ENCODE measurements around the gene SLC29A2. TPM values are rescaled to one million over a fixed set of nuclear protein-coding genes. Genes with fewer than 3 reads are reported as not detected.

Gene SLC29A2
- total RNA-seq, 1 experiment from 2014 or later: 25.5 TPM

GRCh38 chr11:66314561-66315497, 56.7 kb downstream of the SLC29A2 start:
- no peaks in the 10 kb centered on the region for H3F3A ChIP-seq (ENCODE audit: low read length, unreplicated experiment)
- no peak overlapping the region for H2AFZ ChIP-seq (ENCODE audit: low read length)
- H3K9ac ChIP-seq (ENCODE audit: low read length): no peak overlapping the region
- no peak overlapping the region for H3K4me3 ChIP-seq (ENCODE audit: low read length)
- no peaks in the 10 kb centered on the region for H3K27me3 ChIP-seq (ENCODE audit: low read length)
- CTCF ChIA-PET: interaction anchor here (0.6 kb wide), 1 partner anchor 152 kb away, joined by 4 read pairs; no protein-coding TSS in a partner anchor
- no TSS peak for BruUV-seq (replicated peaks)
- H3K9me2 ChIP-seq (replicated peaks; ENCODE audit: low read length): no peaks in the 10 kb centered on the region
- H3K9me3 ChIP-seq (ENCODE audit: low read length): no peaks in the 10 kb centered on the region
- peaks cover 5% of the 10 kb centered on the region for H3K4me1 ChIP-seq (ENCODE audit: insufficient read depth, low read length)
- ATAC-seq: no peak
- no peak overlapping the region for H3K27ac ChIP-seq (ENCODE audit: low read length)
- H3K36me3 ChIP-seq (ENCODE audit: low read depth, low read length): no peaks in the 10 kb centered on the region
- intact Hi-C loops (cut with micrococcal nuclease): no loop called here
- DNase-seq: no peak
- POLR2A ChIA-PET (ENCODE audit: unreplicated experiment): no interaction called here
- no peak overlapping the region for H3K4me2 ChIP-seq (ENCODE audit: low read length)
- no peaks in the 10 kb centered on the region for H3K79me2 ChIP-seq (ENCODE audit: low read length)
- TF ChIP-seq EZH2 (IDR thresholded peaks at IDR 0.05; ENCODE audit: low read length, unreplicated experiment): no peak
- TF ChIP-seq CTCF (conservative IDR thresholded peaks at IDR 0.05; ENCODE audit: low read depth, low read length): no peak
- no peak for TF ChIP-seq EZH2phosphoT487 (IDR thresholded peaks at IDR 0.05; ENCODE audit: borderline replicate concordance, low read length)
- H4K20me1 ChIP-seq (ENCODE audit: low read length): no peaks in the 10 kb centered on the region

GRCh38 chr11:66314186-66314501, 57.4 kb downstream of the SLC29A2 start:
- ChIA-PET POLR2A (ENCODE audit: unreplicated experiment) (no interaction called here), CTCF (interaction anchor here (0.6 kb wide), 1 partner anchor 152 kb away, joined by 4 read pairs; no protein-coding TSS in a partner anchor)
- Histone ChIP-seq H3F3A (ENCODE audit: low read length, unreplicated experiment) (no peaks in the 10 kb centered on the region), H3K9me3 (ENCODE audit: low read length) (no peaks in the 10 kb centered on the region), H3K9me2 (replicated peaks; ENCODE audit: low read length) (no peaks in the 10 kb centered on the region), H3K4me2 (ENCODE audit: low read length) (no peak overlapping the region), H3K9ac (ENCODE audit: low read length) (no peak overlapping the region), H3K4me3 (ENCODE audit: low read length) (no peak overlapping the region), H3K36me3 (ENCODE audit: low read depth, low read length) (no peaks in the 10 kb centered on the region), H3K27me3 (ENCODE audit: low read length) (no peaks in the 10 kb centered on the region), H3K27ac (ENCODE audit: low read length) (no peak overlapping the region), H2AFZ (ENCODE audit: low read length) (no peak overlapping the region), H3K79me2 (ENCODE audit: low read length) (no peaks in the 10 kb centered on the region), H3K4me1 (ENCODE audit: insufficient read depth, low read length) (peaks cover 5% of the 10 kb centered on the region), H4K20me1 (ENCODE audit: low read length) (no peaks in the 10 kb centered on the region)
- BruUV-seq (replicated peaks): no TSS peak
- ATAC-seq (no peak), DNase-seq (no peak)
- intact Hi-C loops (cut with micrococcal nuclease): no loop called here
- TF ChIP-seq EZH2 (IDR thresholded peaks at IDR 0.05; ENCODE audit: low read length, unreplicated experiment) (no peak), EZH2phosphoT487 (IDR thresholded peaks at IDR 0.05; ENCODE audit: borderline replicate concordance, low read length) (no peak)

GRCh38 chr11:66313321-66314185, 58.0 kb downstream of the SLC29A2 start:
- Histone ChIP-seq H2AFZ (ENCODE audit: low read length) (peak overlapping the region; percentile 84), H3K4me2 (ENCODE audit: low read length) (peak overlapping the region; percentile 87), H4K20me1 (ENCODE audit: low read length) (no peaks in the 10 kb centered on the region), H3K9me2 (replicated peaks; ENCODE audit: low read length) (no peaks in the 10 kb centered on the region), H3F3A (ENCODE audit: low read length, unreplicated experiment) (no peaks in the 10 kb centered on the region), H3K27me3 (ENCODE audit: low read length) (no peaks in the 10 kb centered on the region), H3K4me1 (ENCODE audit: insufficient read depth, low read length) (peaks cover 5% of the 10 kb centered on the region), H3K27ac (ENCODE audit: low read length) (no peak overlapping the region), H3K9ac (ENCODE audit: low read length) (peak overlapping the region; percentile 36; the same call in 1 of the 2 replicates), H3K9me3 (ENCODE audit: low read length) (no peaks in the 10 kb centered on the region), H3K4me3 (ENCODE audit: low read length) (peak overlapping the region; percentile 59; the same call in 1 of the 2 replicates), H3K79me2 (ENCODE audit: low read length) (no peaks in the 10 kb centered on the region), H3K36me3 (ENCODE audit: low read depth, low read length) (no peaks in the 10 kb centered on the region)
- intact Hi-C loops (cut with micrococcal nuclease): no loop called here
- TF ChIP-seq EZH2 (IDR thresholded peaks at IDR 0.05; ENCODE audit: low read length, unreplicated experiment) (no peak), CTCF (conservative IDR thresholded peaks at IDR 0.05; ENCODE audit: low read depth, low read length) (no peak), EZH2phosphoT487 (IDR thresholded peaks at IDR 0.05; ENCODE audit: borderline replicate concordance, low read length) (no peak)
- DNase-seq (no peak), ATAC-seq (no peak)
- ChIA-PET POLR2A (ENCODE audit: unreplicated experiment) (interaction anchor here (0.5 to 1.4 kb wide), 5 partner anchors 13 to 1301 kb away, joined by 4 to 24 read pairs (median 9); partner anchors contain the start of genes RIN1 and YIF1A), CTCF (interaction anchor here (0.5 to 2.3 kb wide), 11 partner anchors 8 to 454 kb away, joined by 3 to 22 read pairs (median 8); partner anchors contain the start of genes RIN1 and YIF1A)
- BruUV-seq (replicated peaks): no TSS peak

Measured in PC-3 (cell line).